AG09309 (cell line): Measurements from ENCODE around the gene IL34.
A peak's percentile ranks its signal among the peaks of the same experiment; 100 is the strongest.

Experiments
- DNase-seq: peaks from one replicate; pipeline ENCODE4 v3.0.0-alpha.2; 2010; ENCODE audit warnings: low read depth
- H3K4me3 ChIP-seq: 2 replicates; pipeline ENCODE4 v1.5.1; 2011; ENCODE audit warnings: mild to moderate bottlenecking, low read depth, low read length, moderate library complexity; ENCODE audit not compliant: control insufficient read depth
- TF ChIP-seq, protein P1 (sequence below): IDR thresholded peaks from 2 replicates; pipeline ENCODE4 v1.5.1; 2011; ENCODE audit warnings: mild to moderate bottlenecking, low read depth, low read length, inconsistent platforms; ENCODE audit not compliant: insufficient read depth, control insufficient read depth; ENCODE audit errors: missing control alignments

IL34 gene

GRCh38 chr16:70678121-70678897 lies 31.9 kb downstream of the IL34 start:
- H3K4me3 ChIP-seq, result no peak overlapping the region
- DNase-seq, result no peak
- TF ChIP-seq, protein P1, sequence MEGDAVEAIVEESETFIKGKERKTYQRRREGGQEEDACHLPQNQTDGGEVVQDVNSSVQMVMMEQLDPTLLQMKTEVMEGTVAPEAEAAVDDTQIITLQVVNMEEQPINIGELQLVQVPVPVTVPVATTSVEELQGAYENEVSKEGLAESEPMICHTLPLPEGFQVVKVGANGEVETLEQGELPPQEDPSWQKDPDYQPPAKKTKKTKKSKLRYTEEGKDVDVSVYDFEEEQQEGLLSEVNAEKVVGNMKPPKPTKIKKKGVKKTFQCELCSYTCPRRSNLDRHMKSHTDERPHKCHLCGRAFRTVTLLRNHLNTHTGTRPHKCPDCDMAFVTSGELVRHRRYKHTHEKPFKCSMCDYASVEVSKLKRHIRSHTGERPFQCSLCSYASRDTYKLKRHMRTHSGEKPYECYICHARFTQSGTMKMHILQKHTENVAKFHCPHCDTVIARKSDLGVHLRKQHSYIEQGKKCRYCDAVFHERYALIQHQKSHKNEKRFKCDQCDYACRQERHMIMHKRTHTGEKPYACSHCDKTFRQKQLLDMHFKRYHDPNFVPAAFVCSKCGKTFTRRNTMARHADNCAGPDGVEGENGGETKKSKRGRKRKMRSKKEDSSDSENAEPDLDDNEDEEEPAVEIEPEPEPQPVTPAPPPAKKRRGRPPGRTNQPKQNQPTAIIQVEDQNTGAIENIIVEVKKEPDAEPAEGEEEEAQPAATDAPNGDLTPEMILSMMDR, result no peak

GRCh38 chr16:70678898-70679670 lies 32.7 kb downstream of the IL34 start:
- TF ChIP-seq, protein P1, result no peak
- no peak overlapping the region for H3K4me3 ChIP-seq
- no peak for DNase-seq

DNA sequence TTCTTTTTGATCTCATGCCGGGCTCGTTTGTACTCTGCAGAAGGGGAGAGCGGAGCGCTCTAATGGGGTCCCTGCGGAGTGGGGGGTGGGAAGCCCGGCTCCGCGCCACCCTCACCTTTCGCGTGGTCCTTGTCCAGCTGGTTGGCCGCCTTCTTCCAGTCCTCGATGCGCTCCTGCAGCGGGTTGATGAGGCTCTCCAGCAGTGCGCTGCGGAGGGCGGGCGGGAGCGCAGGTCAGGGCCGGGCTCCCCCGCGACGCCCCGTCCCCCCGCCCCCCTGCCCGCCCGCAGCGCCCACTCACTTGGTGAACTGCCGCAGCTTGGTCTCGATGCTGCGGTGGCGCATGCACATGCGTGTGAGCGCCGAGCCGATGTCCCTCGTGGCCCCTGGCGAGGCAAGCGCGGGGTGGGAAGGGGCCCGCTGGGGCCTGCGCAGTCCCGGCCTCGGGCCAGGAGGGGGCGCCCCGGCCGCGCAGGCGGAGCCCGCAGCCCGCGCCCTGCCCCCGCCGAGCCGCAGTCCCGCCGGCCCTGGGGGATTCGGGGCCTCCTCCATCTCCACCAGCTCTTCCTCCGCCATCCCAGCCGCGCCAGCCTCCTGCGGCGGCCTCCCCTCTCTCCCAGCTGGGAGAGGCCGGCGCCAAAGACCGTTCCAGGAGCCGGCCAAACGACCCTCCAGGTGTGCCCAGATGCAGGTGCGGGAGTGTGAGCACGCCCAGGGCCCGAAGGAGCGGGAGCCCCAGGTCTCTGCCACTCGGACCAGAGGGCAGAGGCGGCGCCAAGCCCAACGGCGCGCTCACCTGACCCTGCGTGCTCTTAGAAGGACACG lies 33.5 kb downstream of the IL34 start:
- DNase-seq, result no peak
- TF ChIP-seq, protein P1, result peak; percentile 25
- H3K4me3 ChIP-seq, result no peak overlapping the region

- H3K4me3 ChIP-seq, result no peak overlapping the region
- TF ChIP-seq, protein P1, result no peak
Measured at GRCh38 chr16:70680495-70681381, 34.4 kb downstream of the IL34 start.

DNA sequence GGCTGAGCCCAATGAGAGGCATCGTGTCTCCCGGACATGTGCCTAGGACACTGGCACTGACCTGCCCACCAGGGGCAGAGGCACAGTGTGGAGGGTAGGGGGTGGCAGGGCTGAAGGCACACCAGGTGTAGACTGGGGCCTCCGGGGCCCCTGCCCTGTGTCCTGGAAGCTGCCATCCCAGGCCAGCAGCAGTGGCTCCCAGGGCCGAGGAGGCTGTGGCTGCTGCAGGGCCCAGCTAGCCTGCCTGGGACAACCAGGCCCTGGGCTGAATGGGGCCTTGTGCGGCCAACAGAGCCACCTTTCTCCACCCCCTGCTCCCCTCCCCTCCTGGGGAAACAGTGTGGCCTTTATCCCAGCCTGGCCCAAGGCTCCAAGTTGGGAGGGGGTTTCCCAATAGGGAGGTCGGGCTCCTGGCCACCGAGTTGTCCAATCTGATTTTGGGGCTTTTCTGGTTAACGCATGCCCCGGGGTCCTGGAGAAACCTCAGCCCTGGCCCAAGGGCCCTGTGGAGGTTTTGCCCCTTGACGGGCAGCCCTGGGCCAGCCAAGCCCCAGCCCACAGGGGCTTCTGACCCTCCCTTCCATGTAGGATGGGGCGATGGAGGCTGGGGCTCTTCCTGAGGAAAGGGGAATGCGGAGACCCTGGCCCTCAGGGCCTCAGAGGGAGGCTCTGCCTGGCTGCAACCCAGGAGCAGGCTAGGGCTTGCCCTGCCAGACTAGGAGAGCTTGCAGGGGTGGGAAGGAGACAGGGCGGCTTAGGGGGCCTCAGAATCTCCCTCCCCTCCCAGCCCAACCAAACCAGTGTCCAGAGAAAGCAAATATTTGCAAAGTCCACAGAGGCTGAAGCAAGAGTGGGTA lies 35.3 kb downstream of the IL34 start:
- no peak overlapping the region for H3K4me3 ChIP-seq
- DNase-seq, result no peak
- TF ChIP-seq, protein P1, result no peak

More at GRCh38 chr16:70680495-70681381, 34.4 kb downstream of the IL34 start:
- no peak for DNase-seq
